HUDEP-2 (cell line): ENCODE data around the gene TPBGL.

Source experiments
- DNase-seq, 76 experiments: peaks; one replicate each; lab custom pipeline; 2025; ENCODE audit not compliant: unreplicated experiment in 76 of 76; lab: John Stamatoyannopoulos, UW

The TPBGL gene

DNA sequence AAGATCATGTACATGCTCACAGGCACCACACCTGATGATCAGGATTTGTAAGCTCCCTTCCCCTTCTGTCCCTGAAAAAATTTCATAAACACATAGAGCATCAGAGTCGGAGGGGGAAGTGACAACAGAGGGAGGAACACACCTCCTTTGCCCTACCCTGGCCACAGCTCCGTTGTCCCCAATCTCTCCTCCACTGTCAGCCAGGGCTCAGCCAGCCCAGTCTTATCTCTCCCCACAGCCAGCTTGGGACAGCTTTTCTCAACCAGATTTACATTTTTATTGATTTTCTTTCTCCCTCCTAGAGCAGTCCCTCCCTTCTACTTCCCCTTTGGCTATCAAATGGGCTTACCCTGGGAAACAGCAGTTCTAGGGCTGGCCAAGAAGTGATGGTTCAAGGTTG is 32.1 kb upstream of the TPBGL start:
- peak in 21 of 76 experiments; percentile 1 to 46 (median 14) for DNase-seq

DNA sequence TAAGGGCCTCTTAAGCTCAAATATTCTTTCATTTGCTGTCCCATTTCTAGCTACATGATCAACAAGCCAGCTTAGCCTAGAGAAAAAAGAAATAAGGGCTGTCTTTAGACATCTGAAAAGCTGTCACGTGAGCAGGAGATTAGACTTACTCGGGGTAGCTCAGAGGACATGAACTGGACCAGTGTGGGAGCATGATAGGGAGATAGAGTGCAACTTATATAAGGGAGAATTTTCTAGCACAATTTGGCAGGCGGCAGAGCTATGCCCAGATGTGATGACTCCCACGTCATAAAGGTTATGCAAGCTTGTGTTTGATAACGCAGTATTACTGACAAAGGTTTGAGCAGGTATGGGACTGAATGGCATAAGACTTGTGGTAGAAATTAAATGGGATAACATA is 28.2 kb upstream of the TPBGL start:
- DNase-seq = no peak

DNA sequence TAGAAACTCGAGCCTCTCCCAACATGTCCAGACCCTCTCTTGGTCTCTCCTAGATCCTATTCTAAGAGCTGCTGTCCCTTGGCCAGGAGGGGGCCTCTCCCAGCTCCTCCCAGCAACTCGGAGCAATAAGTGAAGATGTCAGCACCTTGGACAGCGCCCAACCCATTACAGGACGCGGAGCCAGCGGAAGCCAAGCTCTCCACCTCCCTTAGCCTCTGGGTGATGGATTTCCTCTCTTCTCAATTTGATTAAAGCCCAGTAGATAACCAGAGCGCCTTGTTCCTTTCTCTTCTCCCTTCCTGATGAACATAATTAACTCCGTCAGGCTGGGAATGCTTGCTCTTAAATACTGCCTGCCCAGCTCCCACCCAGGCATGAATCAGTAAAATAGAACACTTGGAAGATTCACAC is 26.2 kb upstream of the TPBGL start:
- peak in 72 of 76 experiments; percentile 7 to 85 (median 64) for DNase-seq

DNA sequence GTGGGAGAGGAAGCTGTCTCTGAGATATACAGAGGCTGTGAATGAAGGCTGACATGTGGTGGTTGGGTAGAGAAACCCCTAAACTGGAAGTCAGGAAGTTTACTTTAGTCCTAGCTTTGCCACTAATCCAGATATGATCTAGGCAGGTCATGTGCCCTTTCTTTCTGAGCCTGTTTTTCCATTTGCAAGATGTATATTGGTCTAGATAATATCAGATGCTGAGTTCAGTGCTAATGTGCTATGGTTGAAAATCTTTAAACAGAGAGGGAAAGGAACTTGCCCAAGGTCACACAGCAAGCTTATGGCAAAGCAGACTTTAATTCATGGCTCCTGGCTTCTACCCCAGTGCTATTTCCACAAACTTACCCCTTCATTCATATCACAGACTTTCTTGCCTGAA is 25.7 kb upstream of the TPBGL start:
- DNase-seq = no peak

DNA sequence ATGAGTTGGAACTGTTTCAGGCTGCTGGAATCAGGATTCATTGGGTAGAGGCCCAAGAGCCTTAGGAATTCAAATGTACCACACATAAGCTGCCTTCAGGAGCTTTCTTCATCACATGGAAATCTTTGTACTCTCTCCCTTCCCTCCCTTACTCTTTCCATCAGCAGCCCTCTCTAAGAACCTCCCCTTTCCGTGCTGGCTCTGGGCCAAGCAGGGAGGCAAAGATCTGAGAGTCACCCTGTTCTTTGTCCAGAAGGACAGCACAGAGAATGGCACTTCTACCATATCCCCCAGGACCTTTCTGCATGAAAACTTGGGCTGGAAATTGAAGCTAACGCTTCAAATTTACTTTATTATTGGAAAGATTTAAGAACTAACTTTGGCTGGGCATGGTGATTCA is 20.7 kb upstream of the TPBGL start:
- no peak for DNase-seq

DNA sequence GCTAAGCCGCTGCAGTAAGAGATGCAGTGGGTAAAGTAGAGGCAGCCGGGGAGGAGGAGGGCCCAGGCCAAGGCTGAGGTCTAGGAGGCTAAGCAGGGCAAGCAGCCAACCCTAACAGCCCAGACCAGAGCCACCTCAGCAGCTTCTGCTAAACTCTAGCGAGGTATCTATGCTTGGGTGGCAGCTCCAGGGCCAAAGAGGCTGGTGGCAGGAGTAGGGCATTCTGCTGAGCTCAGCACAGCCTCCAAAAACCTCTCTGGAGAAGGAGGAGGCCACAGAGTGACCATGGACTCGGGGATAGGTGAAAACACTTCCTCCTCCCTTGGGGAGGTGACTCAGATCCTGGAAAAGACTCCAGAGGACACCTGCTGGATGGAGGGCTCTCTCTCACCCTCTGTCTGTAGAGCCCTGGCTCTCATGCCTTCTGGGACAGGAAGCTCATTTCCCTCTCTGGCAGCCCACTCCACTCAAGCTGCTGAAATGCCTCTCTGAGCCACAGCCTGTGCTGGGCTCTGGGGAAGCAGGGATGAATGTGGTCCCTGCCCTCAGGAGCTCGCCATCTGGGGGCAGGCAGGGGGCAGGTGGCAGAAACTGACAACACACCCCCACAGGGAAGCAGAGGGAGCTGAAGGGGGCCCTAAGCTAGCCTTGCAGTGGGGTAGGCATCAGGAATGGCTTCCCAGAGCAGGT is 16.5 kb upstream of the TPBGL start:
- no peak for DNase-seq

DNA sequence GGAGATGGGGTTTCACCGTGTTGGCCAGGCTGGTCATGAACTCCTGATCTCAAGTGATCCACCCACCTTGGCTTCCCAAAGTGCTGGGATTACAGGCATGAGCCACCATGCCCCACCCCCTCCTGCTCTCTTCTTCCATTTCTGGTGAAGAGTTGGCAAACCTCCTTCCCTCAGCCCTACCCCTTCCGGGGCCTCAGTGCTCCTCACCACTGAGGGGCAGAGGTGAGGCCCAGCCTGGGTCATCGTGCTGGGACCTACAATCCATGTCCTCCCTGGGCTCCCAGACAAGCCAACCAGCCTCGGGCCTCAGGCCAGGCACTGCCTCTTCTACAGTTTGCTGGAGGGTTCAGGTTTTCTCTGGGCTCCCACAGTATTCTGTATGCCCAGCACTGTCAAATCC is 14.8 kb upstream of the TPBGL start:
- DNase-seq = no peak

DNA sequence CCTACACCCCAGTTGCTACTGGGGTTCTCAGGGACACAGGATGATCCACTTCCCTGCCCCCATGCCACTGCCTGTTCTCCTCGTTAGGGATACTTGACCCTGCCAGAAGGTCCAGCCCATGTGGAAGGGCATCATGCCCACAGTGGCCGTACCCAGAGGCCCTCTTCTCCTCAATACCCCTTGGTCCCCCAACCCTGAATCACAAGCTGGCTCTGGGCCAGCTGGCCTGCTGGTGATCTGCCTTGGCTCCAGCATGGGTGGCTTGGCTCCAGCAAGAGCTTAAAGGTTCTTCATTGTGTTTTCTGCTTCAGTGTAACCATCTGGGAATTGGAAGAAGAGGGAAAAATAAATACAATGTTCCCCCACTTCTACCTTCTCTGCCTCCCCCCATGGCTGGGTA is 11.1 kb upstream of the TPBGL start:
- DNase-seq = no peak

DNA sequence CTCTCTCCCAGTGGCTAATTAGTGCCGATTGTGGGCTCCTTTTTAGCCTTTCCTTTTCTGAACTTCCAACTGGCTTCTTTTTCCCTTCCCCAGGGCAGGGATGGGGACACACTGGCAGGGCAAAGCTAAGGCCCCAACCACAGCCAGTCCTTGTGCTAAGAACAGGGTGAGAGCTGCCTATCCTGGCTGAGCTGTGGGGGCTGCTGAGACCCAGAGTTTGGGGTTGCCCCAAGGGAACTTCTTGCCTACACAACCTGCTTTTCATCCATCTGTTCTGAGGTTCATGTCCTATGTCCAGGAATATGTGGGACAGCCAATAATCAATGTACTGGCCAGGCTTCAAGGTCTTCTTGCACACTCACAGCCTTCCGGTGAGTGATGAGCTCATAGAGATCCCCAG is 10.0 kb upstream of the TPBGL start:
- DNase-seq = no peak

DNA sequence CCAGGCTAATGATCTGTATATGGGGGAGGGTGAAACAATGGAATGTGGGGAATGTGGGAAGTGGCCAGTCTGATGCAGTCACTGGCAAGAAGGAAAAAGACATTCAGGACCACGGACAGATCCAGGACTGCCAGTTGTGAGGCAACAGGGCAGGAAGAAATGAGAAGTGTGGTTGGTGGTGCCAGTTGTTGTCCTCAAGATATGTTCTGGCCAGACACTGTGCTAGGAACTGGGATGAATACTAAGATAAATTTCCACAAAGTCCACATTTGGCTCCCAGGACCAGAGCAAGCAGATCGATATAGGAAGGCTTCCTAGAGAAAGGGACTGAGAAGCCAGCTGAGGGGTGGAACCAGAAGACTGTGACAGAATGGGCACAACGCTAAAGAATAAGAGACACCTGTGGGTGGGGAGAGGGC is 6.8 kb upstream of the TPBGL start:
- peak in 31 of 76 experiments; percentile 2 to 51 (median 21) for DNase-seq

DNA sequence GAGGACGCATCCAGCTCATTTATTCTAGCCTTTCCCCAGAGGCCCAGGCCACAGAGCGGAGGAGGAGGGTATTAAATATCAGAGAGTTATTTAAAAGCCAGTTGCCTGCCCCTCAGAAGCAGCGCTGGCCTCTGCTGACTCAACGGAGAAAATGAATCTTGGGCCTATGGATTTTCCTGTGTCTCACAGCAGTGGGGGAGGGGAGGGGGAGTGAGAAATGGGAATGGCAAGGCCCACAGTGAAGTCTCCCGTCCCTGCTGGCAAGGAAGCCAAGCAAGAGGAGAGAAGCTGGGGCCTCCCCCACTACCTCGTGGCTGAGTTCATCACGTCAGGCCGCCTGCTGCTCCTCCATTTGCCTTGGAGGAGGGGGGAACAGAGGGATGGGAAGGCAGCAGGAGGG is 4.5 kb upstream of the TPBGL start:
- DNase-seq = no peak

DNA sequence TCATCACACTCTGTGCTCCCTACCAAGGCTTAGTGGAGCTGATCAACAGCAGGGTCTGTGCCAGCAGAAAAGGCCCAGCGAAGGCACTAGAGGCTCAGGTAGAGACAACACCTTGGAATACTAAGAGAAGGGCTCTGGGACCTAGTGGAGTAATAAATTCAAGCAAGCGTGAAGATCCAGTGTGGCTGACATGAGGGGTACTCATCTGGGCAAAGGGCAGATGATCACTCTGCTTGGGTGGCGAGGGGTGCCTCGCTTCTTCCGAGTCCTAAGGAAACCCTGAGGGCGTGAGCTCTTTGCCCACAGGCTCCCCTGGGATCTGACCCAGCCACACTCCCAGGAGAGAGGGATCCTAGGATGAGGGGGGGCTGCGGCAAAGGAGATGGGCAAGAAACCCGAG is 3.5 kb upstream of the TPBGL start:
- DNase-seq = no peak

DNA sequence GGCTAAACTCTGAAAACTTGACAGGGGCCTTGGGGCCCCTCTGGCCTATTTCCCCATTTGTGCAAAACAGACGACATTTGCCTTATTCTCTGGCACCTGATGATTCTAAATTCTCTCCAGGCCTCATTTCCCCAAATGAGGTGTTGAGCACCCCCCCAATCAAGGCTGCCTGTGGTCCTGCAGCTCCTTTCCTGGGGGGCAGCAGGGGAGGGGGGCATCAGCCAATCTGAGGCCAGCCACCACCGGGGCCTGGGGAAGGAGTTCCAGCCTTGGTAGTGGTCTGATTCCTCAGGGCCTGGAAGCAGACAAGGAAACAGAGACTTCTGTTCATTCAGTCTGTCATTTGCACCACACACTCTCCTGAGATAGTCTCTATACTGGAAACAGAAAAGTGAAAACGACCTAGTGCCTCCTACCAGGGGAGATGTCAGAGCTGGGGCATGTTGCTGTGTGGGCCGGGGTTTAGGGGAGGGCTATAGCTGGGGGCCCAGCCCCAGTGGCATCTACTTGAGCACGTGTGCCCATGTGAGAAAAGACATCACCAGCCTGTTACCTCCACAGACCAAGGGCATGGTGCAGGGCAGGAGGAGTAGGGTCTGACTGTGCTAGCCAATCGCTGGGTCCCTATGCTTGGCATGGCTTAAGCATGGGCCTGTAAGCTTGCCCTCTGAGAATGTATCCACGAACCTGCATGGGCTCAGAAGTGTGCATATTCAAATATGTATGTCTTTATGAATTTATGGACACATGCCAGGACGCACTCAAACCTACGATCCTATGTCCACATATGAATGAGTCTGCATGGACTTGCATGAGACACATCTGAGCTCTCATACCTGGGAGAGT is 1.8 kb upstream of the TPBGL start:
- no peak for DNase-seq

DNA sequence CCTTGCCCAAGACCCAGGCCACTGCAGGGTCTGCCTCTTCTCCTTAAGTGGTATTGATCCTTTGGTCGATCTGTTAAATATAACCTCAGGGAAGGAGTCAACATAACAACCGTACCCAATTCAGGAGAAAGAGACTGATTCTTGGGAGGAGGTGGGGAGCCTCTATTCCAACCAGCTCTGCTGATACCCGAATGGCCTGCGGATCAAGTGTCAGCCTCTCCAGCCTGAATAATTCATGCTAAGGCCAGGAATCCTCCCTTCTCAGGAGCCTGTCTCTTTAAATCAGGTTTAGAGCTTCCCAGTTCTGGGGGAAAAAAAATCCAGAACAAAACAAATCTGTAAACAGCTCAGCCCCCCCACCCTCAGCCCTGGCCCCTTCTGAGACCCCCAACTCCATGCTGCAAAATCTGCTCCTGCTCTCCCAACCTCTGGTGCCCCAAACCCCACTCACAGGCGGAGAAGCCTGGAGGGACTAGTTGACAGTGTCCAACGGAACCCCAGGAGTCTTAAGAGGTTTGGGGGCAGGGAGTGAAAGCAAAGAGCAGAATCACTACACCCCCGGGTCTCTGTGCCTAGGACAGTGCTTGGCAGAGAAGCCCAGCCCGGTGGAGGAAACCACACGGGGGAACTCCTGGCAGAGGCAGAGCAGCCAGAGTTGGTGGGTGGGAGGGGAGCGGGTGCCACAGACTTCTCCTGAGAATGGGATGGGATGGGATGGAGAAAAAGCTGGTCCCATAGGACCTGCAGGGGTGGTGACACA is 863 bp upstream of the TPBGL start:
- DNase-seq = no peak

DNA sequence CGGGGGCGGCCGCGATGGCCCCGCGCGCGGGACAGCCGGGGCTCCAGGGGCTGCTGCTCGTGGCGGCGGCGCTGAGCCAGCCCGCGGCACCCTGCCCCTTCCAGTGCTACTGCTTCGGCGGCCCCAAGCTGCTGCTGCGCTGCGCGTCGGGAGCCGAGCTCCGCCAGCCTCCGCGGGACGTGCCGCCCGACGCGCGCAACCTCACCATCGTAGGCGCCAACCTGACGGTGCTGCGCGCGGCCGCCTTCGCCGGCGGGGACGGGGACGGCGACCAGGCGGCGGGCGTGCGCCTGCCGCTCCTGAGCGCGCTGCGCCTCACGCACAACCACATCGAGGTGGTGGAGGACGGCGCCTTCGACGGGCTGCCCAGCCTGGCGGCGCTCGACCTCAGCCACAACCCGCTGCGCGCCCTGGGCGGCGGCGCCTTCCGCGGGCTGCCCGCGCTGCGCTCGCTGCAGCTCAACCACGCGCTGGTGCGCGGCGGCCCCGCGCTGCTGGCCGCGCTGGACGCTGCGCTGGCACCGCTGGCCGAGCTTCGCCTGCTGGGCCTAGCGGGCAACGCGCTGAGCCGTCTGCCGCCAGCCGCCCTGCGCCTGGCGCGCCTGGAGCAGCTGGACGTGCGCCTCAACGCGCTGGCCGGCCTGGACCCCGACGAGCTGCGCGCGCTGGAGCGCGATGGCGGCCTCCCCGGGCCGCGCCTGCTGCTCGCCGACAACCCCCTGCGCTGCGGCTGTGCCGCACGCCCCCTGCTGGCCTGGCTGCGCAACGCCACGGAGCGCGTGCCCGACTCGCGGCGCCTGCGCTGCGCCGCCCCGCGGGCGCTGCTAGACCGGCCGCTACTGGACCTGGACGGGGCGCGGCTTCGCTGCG is 697 bp downstream of the TPBGL start:
- DNase-seq = peak in 72 of 76 experiments; percentile 13 to 100 (median 74)

DNA sequence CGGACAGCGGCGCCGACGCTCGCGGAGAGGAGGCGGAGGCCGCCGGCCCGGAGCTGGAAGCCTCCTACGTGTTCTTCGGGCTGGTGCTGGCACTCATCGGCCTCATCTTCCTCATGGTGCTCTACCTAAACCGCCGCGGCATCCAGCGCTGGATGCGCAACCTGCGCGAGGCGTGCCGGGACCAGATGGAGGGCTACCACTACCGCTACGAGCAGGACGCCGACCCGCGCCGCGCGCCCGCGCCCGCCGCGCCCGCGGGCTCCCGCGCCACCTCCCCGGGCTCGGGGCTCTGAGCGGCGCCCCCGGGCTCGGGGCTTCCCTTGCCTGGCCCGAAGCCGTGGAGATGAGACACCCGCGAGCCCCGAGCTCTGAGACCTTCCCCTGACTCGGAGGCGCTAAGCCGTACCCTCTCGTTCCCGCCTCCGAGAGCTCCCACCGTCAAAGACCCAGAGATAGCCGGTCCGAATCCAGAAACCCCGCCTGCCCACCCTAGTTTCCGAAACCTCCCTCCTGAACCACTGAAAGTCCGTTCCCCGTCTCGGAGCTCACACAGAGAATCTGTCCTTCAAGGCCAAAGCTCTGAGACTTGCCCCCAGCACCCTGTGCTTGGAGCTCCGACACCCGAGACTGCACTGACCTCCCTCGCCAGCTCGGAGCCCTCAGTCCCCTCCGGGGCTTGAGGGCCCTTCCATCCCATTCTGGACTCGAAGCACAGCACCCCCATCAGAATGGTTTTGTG is 1.5 kb downstream of the TPBGL start:
- no peak for DNase-seq

DNA sequence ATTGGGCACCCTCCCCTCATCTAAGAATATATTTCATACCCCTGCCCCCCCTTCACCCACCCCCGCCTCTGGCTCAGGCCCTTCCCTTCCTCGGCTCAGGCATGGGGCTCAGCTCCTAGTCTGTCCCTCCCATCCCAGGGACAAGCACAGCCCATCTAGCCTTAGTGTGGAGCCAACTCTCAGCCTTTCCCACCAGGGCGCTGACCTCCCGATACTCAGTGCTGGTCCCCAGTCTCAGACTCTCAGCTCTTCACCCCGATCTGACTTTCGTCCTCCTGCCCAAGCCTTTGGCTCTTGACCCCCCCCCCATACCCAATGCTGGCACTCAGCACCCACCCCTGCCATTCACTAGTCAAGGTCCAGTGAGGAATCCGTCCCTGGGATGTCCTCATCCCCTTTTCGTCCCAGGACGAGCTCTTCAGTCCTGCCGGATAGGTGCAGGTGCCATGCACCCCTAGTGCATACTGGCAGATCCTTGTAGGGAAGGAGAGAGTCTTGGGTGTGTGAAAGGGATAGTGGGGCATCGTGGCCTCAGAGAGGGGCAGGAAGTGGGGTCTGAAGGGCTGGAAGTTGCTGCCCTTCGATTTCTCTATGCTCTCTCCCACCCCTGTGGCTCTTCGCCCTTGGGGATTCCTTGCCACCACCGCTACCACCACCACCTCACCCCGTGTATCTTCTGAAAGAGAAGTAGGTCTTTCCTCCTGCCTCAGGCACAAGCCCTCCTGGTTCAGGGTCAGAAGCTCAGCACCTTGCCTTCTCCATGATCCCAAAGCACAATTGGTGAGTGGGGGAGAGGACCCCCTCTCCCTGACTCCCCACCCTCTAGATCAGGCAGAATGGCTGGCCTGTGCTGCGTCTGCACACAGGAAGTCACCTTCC is 2.4 kb downstream of the TPBGL start:
- DNase-seq = no peak

DNA sequence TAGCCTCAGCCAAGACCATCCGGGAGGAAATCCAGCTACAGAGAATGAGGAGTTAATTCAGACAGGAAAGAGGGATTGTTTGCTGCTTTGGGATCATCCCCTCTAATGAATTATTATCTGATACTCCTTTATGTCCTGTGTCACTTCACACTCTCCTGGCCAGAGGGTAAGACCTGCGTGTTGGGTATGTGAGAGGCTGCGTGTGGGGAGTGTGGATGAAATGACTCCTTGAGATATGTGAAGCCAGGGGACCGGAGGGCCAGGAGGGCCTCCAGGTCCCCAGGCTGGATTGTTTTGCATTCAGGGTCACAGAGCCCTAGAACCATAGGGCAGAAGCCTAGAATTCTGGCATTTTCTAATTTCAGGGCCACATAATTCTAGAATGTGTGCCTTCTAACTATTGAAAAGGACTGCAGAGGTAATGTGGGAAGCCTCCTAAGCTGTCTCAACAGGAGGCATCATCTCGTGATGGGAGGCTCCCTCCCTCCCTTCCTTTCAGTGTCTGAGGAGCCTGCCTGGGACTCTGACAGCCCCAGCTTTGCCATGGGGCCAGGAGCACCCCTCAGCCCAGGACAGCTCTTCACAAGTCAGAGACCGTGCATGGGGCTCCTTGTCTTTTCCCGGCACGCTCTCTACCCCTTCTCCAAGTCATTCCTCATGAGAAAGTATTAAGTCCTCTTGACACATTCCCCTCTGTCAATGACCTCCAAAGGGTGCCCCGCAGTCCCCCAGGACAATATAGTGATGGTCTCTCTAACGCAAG is 3.7 kb downstream of the TPBGL start:
- DNase-seq = no peak
